DOHH2 (cell line): ENCODE results near the gene PALLD.

Experiments
- H3F3A ChIP-seq: fragments of 200-600 bp; sonication (generic), shearing (Covaris generic); 2 replicates; pipeline ENCODE4 v1.6.0; 2016; ENCODE audit warnings: antibody characterized with exemption, mild to moderate bottlenecking; ENCODE audit not compliant: control insufficient read depth, insufficient read depth
- H3K27ac ChIP-seq: fragments of 200-600 bp; sonication (generic); 2 replicates; pipeline ENCODE4 v1.5.1; 2014; ENCODE audit warnings: low read depth, mild to moderate bottlenecking, low read length, moderate library complexity
- H3K27me3 ChIP-seq: fragments of 200-600 bp; sonication (generic); 2 replicates; pipeline ENCODE4 v1.6.1; 2014; ENCODE audit warnings: mild to moderate bottlenecking, low read length, mixed read lengths; ENCODE audit not compliant: control insufficient read depth
- H3K36me3 ChIP-seq: fragments of 200-600 bp; sonication (generic); 2 replicates; pipeline ENCODE4 v1.6.1; 2014; ENCODE audit warnings: mild to moderate bottlenecking, low read length, moderate library complexity, mixed read lengths; ENCODE audit not compliant: control insufficient read depth
- H3K4me1 ChIP-seq: fragments of 200-600 bp; sonication (generic); 2 replicates; pipeline ENCODE4 v1.6.1; 2014; ENCODE audit warnings: mild to moderate bottlenecking, low read length, mixed read lengths; ENCODE audit not compliant: control insufficient read depth
- H3K4me2 ChIP-seq: fragments of 200-600 bp; sonication (generic); 2 replicates; pipeline ENCODE4 v1.6.0; 2014; ENCODE audit warnings: mild to moderate bottlenecking, low read length, moderate library complexity
- H3K4me3 ChIP-seq: fragments of 200-600 bp; sonication (generic); 2 replicates; pipeline ENCODE4 v1.5.1; 2014; ENCODE audit warnings: mild to moderate bottlenecking, low read length, mixed read lengths
- H3K79me2 ChIP-seq: fragments of 200-600 bp; sonication (generic); 2 replicates; pipeline ENCODE4 v1.6.1; 2014; ENCODE audit warnings: mild to moderate bottlenecking, low read length, mixed read lengths; ENCODE audit not compliant: control insufficient read depth
- H3K9me2 ChIP-seq: fragments of 200-600 bp; sonication (generic); replicated peaks from 2 replicates; pipeline ENCODE4 v1.6.1; 2014; ENCODE audit warnings: mild to moderate bottlenecking, low read length, mixed read lengths; ENCODE audit not compliant: control insufficient read depth
- H3K9me3 ChIP-seq: fragments of 200-600 bp; sonication (generic); 2 replicates; pipeline ENCODE4 v1.6.1; 2014; ENCODE audit warnings: antibody characterized with exemption, low read length, mixed read lengths; ENCODE audit not compliant: control insufficient read depth, insufficient read depth
- H4K20me1 ChIP-seq: fragments of 200-600 bp; sonication (generic); 2 replicates; pipeline ENCODE4 v1.6.0; 2014; ENCODE audit warnings: low read depth, mild to moderate bottlenecking, antibody characterized with exemption, low read length, moderate library complexity; ENCODE audit not compliant: control insufficient read depth, insufficient read depth
- CTCF ChIP-seq: fragments of 200-600 bp; sonication (generic); IDR thresholded peaks from one replicate; pipeline ENCODE4 v1.5.1; 2014; ENCODE audit warnings: antibody characterized with exemption, mild to moderate bottlenecking, low read depth, low read length; ENCODE audit not compliant: poor library complexity, severe bottlenecking
- EZH2phosphoT487 ChIP-seq: fragments of 200-600 bp; sonication (generic); IDR thresholded peaks from 2 replicates; pipeline ENCODE4 v1.6.1; 2017; ENCODE audit warnings: borderline replicate concordance, mild to moderate bottlenecking, antibody characterized with exemption, low read length, moderate library complexity, mixed read lengths

PALLD gene

GRCh38 chr4:168572002-168572401 is 75.2 kb downstream of the PALLD start:
- Histone ChIP-seq H3K9me3 (no peaks in the 10 kb centered on the region), H3K4me2 (no peak overlapping the region), H4K20me1 (no peaks in the 10 kb centered on the region), H3K79me2 (no peaks in the 10 kb centered on the region), H3K27me3 (no peaks in the 10 kb centered on the region), H3K27ac (no peak overlapping the region), H3K9me2 (no peaks in the 10 kb centered on the region), H3K36me3 (no peaks in the 10 kb centered on the region), H3K4me1 (no peaks in the 10 kb centered on the region), H3K4me3 (no peak overlapping the region), H3F3A (no peaks in the 10 kb centered on the region)
- TF ChIP-seq CTCF (no peak), EZH2phosphoT487 (no peak)

- Histone ChIP-seq H3K27me3 (no peaks in the 10 kb centered on the region), H3K36me3 (no peaks in the 10 kb centered on the region), H3K27ac (no peak overlapping the region), H3F3A (no peaks in the 10 kb centered on the region), H3K4me2 (no peak overlapping the region), H3K79me2 (no peaks in the 10 kb centered on the region), H3K4me1 (no peaks in the 10 kb centered on the region), H3K4me3 (no peak overlapping the region), H3K9me2 (no peaks in the 10 kb centered on the region), H3K9me3 (no peaks in the 10 kb centered on the region), H4K20me1 (no peaks in the 10 kb centered on the region)
- no peak for TF ChIP-seq EZH2phosphoT487
- no peak for TF ChIP-seq CTCF
Measured at GRCh38 chr4:168573870-168574269, 77.0 kb downstream of the PALLD start.

- Histone ChIP-seq H3K27ac (no peak overlapping the region), H3K9me2 (no peaks in the 10 kb centered on the region), H3K4me1 (no peaks in the 10 kb centered on the region), H3F3A (no peaks in the 10 kb centered on the region), H3K79me2 (no peaks in the 10 kb centered on the region), H4K20me1 (no peaks in the 10 kb centered on the region), H3K36me3 (no peaks in the 10 kb centered on the region), H3K9me3 (no peaks in the 10 kb centered on the region), H3K4me3 (no peak overlapping the region), H3K4me2 (no peak overlapping the region), H3K27me3 (no peaks in the 10 kb centered on the region)
- TF ChIP-seq CTCF = no peak
- no peak for TF ChIP-seq EZH2phosphoT487
Measured at GRCh38 chr4:168574581-168575295, 77.9 kb downstream of the PALLD start.
